Omental fat pad (tissue), 4 donors: ENCODE results near the gene GSTM2. TPM values are rescaled to one million over a fixed set of nuclear protein-coding genes. Genes with fewer than 3 reads are reported as not detected.

Source experiments
- ATAC-seq: fragments of 150-250 bp; one replicate; pipeline ENCODE4 v1.9.1; 2016; ENCODE audit warnings: mild to moderate bottlenecking, moderate library complexity; ENCODE audit not compliant: low FRiP score
- DNase-seq: peaks from one replicate; pipeline ENCODE4 v3.0.0-alpha.2; 2019; ENCODE audit warnings: low spot score
- CTCF ChIP-seq, 3 donors: fragments of 450-650 bp; IDR thresholded peaks; one replicate each; pipeline ENCODE4 v1.5.1; 2016 to 2017; ENCODE audit warnings: antibody characterized with exemption in 3 of 3, mild to moderate bottlenecking in 3 of 3, moderate library complexity in 2 of 3
- total RNA-seq, 4 donors: library from RNA; depleted of rRNA; stranded (reverse); fragments of >200 nt; gene quantifications; one replicate each; pipeline ENCODE4 v1.1.0, GENCODE V29; 2016

Gene GSTM2
- 10 to 100 TPM; 35.3 to 74.7 (median 52.2) TPM for total RNA-seq

GRCh38 chr1:109667452-109668122 is at the start of gene GSTM2:
Gene GSTM2, plus strand, starts transcription at chr1:109668057. Its CDS starts 59 bp downstream, at chr1:109668116.
- DNase-seq (peak; percentile 83), ATAC-seq (peak; percentile 99)
- TF ChIP-seq CTCF (IDR thresholded peaks at IDR 0.05): no peak

GRCh38 chr1:109618661-109619575 is 48.9 kb upstream of the GSTM2 start:
- DNase-seq: no peak
- TF ChIP-seq CTCF (IDR thresholded peaks at IDR 0.05): no peak
- no peak for ATAC-seq

GRCh38 chr1:109619576-109620400 is 48.1 kb upstream of the GSTM2 start, which contains the start of the genes AMPD2 and GNAT2:
Gene AMPD2, plus strand, starts transcription at chr1:109619837. Its CDS starts 1,339 bp downstream, at chr1:109621176.
Gene GNAT2, minus strand, starts transcription at chr1:109619616. Its CDS starts 6,746 bp downstream, at chr1:109612870.
- TF ChIP-seq CTCF (IDR thresholded peaks at IDR 0.05): no peak
- DNase-seq (peak; percentile 74), ATAC-seq (peak; percentile 81)

- TF ChIP-seq CTCF (IDR thresholded peaks at IDR 0.05): no peak
- DNase-seq (no peak), ATAC-seq (peak; percentile 25)
Observed at GRCh38 chr1:109620401-109620791, 47.5 kb upstream of the GSTM2 start.

- ATAC-seq (peak; percentile 73), DNase-seq (peak; percentile 86)
- TF ChIP-seq CTCF (IDR thresholded peaks at IDR 0.05): no peak
Observed at GRCh38 chr1:109620841-109621286, 47.0 kb upstream of the GSTM2 start.

- TF ChIP-seq CTCF (IDR thresholded peaks at IDR 0.05): no peak
- DNase-seq (no peak), ATAC-seq (no peak)
Observed at GRCh38 chr1:109621379-109622136, 46.3 kb upstream of the GSTM2 start.
